Cardiac muscle cell (in vitro differentiated cells and primary cell): ENCODE measurements around the gene FGF1. TPM values are rescaled to one million over a fixed set of nuclear protein-coding genes. Genes with fewer than 3 reads are reported as not detected.
"Not testable (repeated sequence)": the region's sequence is repeated elsewhere in the genome, so short reads cannot be mapped to it uniquely, and the experiment has no call there.

ENCODE experiments used
- DNase-seq, 2 donors: peaks; one replicate each; pipeline versions ENCODE4 v3.0.0 to v3.0.0-alpha.2; 2010 to 2017; ENCODE audit warnings: low read depth in 1 of 2, low spot score in 1 of 2
- H3K27ac ChIP-seq: fragments of 200-600 bp; sonication (generic); 2 replicates; pipeline ENCODE4 v1.5.1; 2016
- H3K27me3 ChIP-seq: fragments of 200-600 bp; sonication (generic); 2 replicates; pipeline ENCODE4 v1.6.0; 2016; ENCODE audit warnings: control low read depth
- H3K36me3 ChIP-seq: fragments of 200-600 bp; sonication (generic); 2 replicates; pipeline ENCODE4 v1.5.1; 2016; ENCODE audit warnings: control low read depth
- H3K4me1 ChIP-seq: fragments of 200-600 bp; sonication (generic); 2 replicates; pipeline ENCODE4 v1.8.1; 2017; ENCODE audit warnings: low read depth, mild to moderate bottlenecking, mixed run types
- H3K4me3 ChIP-seq: fragments of 200-600 bp; sonication (generic); 2 replicates; pipeline ENCODE4 v1.5.1; 2016; ENCODE audit warnings: mild to moderate bottlenecking
- H3K9me3 ChIP-seq: fragments of 200-600 bp; sonication (generic); 2 replicates; pipeline ENCODE4 v1.5.1; 2017; ENCODE audit warnings: low read depth, mild to moderate bottlenecking, control low read depth
- polyA plus RNA-seq: library from polyadenylated mRNA; unstranded; fragments of >200 nt; fragmentation: Nextera tagmentation; extraction: Ambion mirVana; gene quantifications from 2 replicates; pipeline ENCODE4 v1.2.1, GENCODE V29; 2016
- total RNA-seq: library from RNA; depleted of rRNA; stranded (reverse); fragments of >200 nt; gene quantifications from 2 replicates; pipeline ENCODE4 v1.2.3, GENCODE V29; 2016
- TF ChIP-seq, protein P1 (sequence below): IDR thresholded peaks from 2 replicates; pipeline ENCODE4 v1.5.1; 2012; ENCODE audit warnings: low read depth, mild to moderate bottlenecking, low read length

The FGF1 gene
- total and polyA plus RNA-seq, 2 experiments from 2014 or later: not detected

DNA sequence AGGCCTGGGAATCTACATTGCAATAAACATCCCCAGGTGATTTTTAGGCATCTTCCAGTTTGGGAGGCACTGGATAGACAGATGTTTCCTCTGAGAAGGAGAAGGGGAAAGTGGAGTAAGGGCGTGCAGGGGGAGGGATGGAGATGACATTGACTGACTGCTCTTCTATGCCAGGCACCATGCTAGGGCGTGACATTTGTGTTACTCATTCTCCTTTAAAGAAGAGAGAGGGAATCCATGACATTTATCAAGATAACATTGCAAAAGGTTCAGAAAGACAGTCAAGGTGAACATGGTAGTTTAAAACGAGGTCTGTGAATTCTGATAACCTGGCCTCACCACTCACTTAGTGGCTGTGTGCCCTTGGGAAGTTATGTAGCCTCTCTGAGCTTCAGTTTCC lies 35.8 kb downstream of the FGF1 start:
- no peak for DNase-seq
- TF ChIP-seq, protein P1, sequence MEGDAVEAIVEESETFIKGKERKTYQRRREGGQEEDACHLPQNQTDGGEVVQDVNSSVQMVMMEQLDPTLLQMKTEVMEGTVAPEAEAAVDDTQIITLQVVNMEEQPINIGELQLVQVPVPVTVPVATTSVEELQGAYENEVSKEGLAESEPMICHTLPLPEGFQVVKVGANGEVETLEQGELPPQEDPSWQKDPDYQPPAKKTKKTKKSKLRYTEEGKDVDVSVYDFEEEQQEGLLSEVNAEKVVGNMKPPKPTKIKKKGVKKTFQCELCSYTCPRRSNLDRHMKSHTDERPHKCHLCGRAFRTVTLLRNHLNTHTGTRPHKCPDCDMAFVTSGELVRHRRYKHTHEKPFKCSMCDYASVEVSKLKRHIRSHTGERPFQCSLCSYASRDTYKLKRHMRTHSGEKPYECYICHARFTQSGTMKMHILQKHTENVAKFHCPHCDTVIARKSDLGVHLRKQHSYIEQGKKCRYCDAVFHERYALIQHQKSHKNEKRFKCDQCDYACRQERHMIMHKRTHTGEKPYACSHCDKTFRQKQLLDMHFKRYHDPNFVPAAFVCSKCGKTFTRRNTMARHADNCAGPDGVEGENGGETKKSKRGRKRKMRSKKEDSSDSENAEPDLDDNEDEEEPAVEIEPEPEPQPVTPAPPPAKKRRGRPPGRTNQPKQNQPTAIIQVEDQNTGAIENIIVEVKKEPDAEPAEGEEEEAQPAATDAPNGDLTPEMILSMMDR: no peak
- Histone ChIP-seq H3K27ac (no peak overlapping the region), H3K36me3 (no peaks in the 10 kb centered on the region), H3K9me3 (no peaks in the 10 kb centered on the region), H3K4me1 (no peaks in the 10 kb centered on the region), H3K27me3 (no peaks in the 10 kb centered on the region), H3K4me3 (no peak overlapping the region)

DNA sequence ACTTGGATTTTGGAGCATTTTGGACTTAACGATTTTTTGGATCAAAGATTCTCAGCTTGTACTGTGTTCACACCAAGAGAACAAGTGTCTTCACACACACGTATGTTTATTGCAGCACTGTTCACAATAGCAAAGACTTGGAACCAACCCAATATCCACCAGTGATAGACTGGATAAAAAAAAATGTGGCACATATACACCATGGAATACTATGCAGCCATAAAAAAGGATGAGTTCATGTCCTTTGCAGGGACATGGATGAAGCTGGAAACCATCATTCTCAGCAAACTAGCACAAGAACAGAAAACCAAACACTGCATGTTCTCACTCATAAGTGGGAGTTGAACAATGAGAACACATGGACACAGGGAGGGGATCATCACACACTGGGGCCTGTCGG lies 37.8 kb downstream of the FGF1 start:
- not testable (repeated sequence) for H3K27me3 ChIP-seq, H3K27ac ChIP-seq, H3K4me3 ChIP-seq, DNase-seq, H3K9me3 ChIP-seq, H3K4me1 ChIP-seq, H3K36me3 ChIP-seq

DNA sequence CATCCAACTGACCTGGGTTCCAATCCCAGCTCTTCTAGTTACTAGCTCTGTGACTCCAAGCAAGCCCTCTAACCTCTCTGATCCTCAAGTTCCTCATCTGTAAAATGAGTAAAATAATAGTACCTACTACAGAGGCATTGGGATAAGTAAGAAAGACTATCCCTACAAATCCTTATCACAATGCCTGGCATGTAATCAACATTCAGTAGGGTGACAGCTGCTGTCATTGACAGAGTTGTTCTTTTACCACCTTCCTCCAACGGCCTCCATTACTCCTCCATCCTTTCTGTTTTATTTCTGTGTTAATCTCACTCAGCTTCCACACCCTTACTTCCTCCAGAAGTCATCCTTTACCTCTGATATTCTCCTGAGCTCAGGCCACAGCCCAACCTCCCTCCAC lies 40.4 kb downstream of the FGF1 start:
- no peaks in the 10 kb centered on the region for H3K27me3 ChIP-seq
- no peak for DNase-seq
- H3K9me3 ChIP-seq: no peaks in the 10 kb centered on the region
- no peak overlapping the region for H3K27ac ChIP-seq
- no peak overlapping the region for H3K4me3 ChIP-seq
- H3K36me3 ChIP-seq: no peaks in the 10 kb centered on the region
- TF ChIP-seq, protein P1: no peak
- no peaks in the 10 kb centered on the region for H3K4me1 ChIP-seq

DNA sequence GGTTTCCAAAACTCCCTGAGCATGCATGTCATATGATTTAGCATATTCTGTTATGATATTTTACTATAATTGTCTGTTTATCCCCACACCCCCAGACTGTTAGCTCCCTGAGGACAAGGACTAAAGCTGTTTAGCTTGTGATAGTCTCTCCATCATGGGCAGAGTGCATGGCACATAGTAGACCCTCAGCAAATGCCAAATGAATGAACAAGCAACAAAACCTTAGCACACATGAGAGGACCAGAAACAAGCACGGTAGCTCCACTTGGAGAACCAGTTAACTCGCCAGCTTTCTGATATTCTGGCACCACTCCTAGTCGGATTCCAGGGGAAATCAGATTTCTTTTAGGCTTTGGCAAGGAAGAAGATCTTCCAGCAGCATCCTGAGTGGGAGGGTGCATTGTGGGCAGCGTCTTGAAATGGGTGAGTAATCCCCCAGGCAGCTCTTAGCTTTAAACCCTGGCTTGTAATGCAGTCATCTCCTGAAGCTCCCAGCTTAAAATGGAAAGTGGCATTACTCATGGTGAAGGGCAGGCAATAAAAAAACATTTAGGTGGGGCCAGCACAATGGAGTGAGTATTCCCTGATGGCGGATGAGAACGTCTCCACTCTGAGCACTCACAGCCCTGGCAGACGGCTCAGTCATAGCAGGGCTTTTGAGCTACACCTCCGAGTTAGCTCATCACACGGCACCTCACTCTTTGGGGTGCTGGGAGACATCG lies 41.1 kb downstream of the FGF1 start:
- Histone ChIP-seq H3K36me3 (no peaks in the 10 kb centered on the region), H3K27ac (no peak overlapping the region), H3K4me3 (no peak overlapping the region), H3K27me3 (no peaks in the 10 kb centered on the region), H3K9me3 (no peaks in the 10 kb centered on the region), H3K4me1 (no peaks in the 10 kb centered on the region)
- peak in 1 of 2 donors; percentile 98 for DNase-seq
- TF ChIP-seq, protein P1: no peak

DNA sequence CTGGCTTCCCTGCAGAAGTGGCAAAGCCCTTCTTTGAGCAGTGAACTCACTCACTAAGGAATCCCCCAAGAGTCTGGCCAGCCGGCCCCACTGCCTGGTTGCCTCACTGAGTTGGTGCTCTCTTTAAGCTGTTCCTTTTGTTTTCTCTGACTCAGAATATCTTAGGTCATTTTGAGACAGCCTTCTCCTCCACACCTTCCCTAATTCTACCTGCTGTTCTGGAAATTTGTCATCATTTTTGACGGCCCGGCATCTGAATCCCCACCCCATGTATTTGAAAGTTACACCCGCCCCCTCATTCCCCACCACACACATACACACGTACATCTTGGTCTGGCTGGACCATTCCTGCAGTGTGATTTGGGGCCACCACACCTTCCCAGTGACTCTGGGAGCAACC lies 41.8 kb downstream of the FGF1 start:
- Histone ChIP-seq H3K4me3 (no peak overlapping the region), H3K27ac (no peak overlapping the region), H3K4me1 (no peaks in the 10 kb centered on the region)

DNA sequence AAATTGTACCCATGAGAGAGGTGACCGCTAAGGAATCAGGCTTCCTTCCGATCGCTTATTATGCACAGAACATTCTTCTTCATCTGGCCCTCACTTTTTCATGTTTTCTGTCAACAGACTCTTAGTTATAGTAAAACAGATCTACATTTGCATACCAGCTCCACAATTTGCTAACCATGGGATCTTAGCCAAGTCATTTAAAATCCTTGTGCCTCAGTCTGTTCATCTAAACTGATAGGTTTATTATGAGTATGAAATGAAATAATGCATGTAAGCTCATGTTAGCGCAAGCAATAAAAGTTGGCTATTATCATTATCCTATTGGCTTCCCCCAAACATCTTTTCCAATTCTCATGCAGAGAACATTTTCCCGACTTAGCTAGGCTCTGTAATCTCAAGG lies 42.3 kb downstream of the FGF1 start:
- Histone ChIP-seq H3K27ac (no peak overlapping the region), H3K9me3 (no peaks in the 10 kb centered on the region), H3K36me3 (no peaks in the 10 kb centered on the region), H3K27me3 (no peaks in the 10 kb centered on the region), H3K4me3 (no peak overlapping the region), H3K4me1 (no peaks in the 10 kb centered on the region)
- no peak for DNase-seq
- TF ChIP-seq, protein P1: no peak

More for the DNA sequence above, 41.8 kb downstream of the FGF1 start:
- DNase-seq: no peak
- no peaks in the 10 kb centered on the region for H3K27me3 ChIP-seq
- H3K9me3 ChIP-seq: no peaks in the 10 kb centered on the region
- TF ChIP-seq, protein P1: no peak
- no peaks in the 10 kb centered on the region for H3K36me3 ChIP-seq
